Heart left ventricle (tissue), 16 donors: ENCODE measurements around the gene RHD. TPM values are rescaled to one million over a fixed set of nuclear protein-coding genes. Genes with fewer than 3 reads are reported as not detected.
"Not testable (repeated sequence)": the region's sequence is repeated elsewhere in the genome, so short reads cannot be mapped to it uniquely, and the experiment has no call there.

ENCODE experiments used
- ATAC-seq, 4 donors: fragments of 200-7000 bp; cut with Tn5 transposase; one replicate each; pipeline ENCODE4 v1.9.1; 2020 to 2022; ENCODE audit warnings: moderate library complexity in 4 of 4, mild to moderate bottlenecking in 3 of 4, moderate number of reproducible peaks in 1 of 4
- DNase-seq, 5 donors: peaks; one replicate each; pipeline ENCODE4 v3.0.0-alpha.2; 2020
- H3K27ac ChIP-seq, 12 donors: fragments of 200-600 bp; sonication (generic) in 4 of 12; one replicate each; pipeline versions ENCODE4 v1.5.0 to v1.8.0; 2016 to 2022; ENCODE audit warnings: mild to moderate bottlenecking in 2 of 12
- H3K27me3 ChIP-seq, 9 donors: fragments of 200-600 bp; sonication (generic) in 2 of 9; one replicate each; pipeline versions ENCODE4 v1.5.1 to v1.8.0; 2016 to 2022; ENCODE audit warnings: mild to moderate bottlenecking in 3 of 9
- H3K36me3 ChIP-seq, 9 donors: fragments of 200-600 bp; sonication (generic) in 2 of 9; one replicate each; pipeline versions ENCODE4 v1.5.0 to v1.8.0; 2018 to 2022; ENCODE audit warnings: mild to moderate bottlenecking in 2 of 9
- H3K4me1 ChIP-seq, 12 donors: fragments of 200-600 bp; sonication (generic) in 4 of 12; one replicate each; pipeline versions ENCODE4 v1.5.0 to v1.8.0; 2016 to 2022; ENCODE audit warnings: mild to moderate bottlenecking in 3 of 12
- H3K4me3 ChIP-seq, 12 donors: fragments of 200-600 bp; sonication (generic) in 4 of 12; one replicate each; pipeline versions ENCODE4 v1.5.0 to v1.8.0; 2017 to 2022; ENCODE audit warnings: mild to moderate bottlenecking in 9 of 12, moderate library complexity in 4 of 12
- H3K9me3 ChIP-seq, 12 donors: fragments of 200-600 bp; sonication (generic) in 4 of 12; one replicate each; pipeline versions ENCODE4 v1.5.0 to v1.8.0; 2016 to 2022; ENCODE audit warnings: mild to moderate bottlenecking in 1 of 12
- WGBS, 4 donors: extraction: QIAGEN DNeasy Blood & Tissue Kit in 2 of 4; methylation state at CpG; one replicate each; pipeline versions ENCODE4 v1.1.5 to v1.1.7; 2013 to 2018; 5-methylcytosine and 5-hydroxymethylcytosine counted together
- intact Hi-C, 10 donors: fragments of 100-400 bp; cut with DNase I; formaldehyde crosslinking; loops; one replicate each; pipeline versions ENCODE4 v1.11.1 to v1.14.2; 2022
- polyA plus RNA-seq, 2 donors: library from polyadenylated mRNA; stranded (reverse); fragments of 200-250 nt; gene quantifications; one replicate each; pipeline ENCODE4 v1.2.3, GENCODE V29; 2013
- total RNA-seq, 9 donors: library from RNA; depleted of rRNA in 2 of 9; stranded (reverse); fragments of >200 nt in 2 of 9; fragmentation: NEBNext Ultra II Directional in 3 of 9; extraction: Animal tissue kit (Norgen Biotek cat#: 25700) in 3 of 9; gene quantifications; one replicate each; pipeline versions ENCODE4 v1.1.0 to v1.2.4, GENCODE V29; 2016 to 2023
- TF ChIP-seq, protein P1 (sequence below), 12 donors: fragments of 200-600 bp; sonication (generic) in 4 of 12; IDR thresholded peaks; one replicate each; pipeline versions ENCODE4 v1.5.0 to v1.8.0; 2018 to 2022; ENCODE audit warnings: antibody characterized with exemption in 12 of 12, mild to moderate bottlenecking in 5 of 12
- donor health status: ischemic (EF 13 %, LVEDD 7.1; RV severe dilation, severe dysfunction).
- donor health status: healthy with polysubstance abuse.
- donor health status: DM: no; HTN: yes; CAD: no.
- donor health status: DM: no; HTN: no; CAD: no.
- donor health status: ischemic (EF 25% LVEDD 6.9; RV normal size, moderate dysfunction).
- donor health status: ischemic (EF 25% LVEDD 5.7; RV mildly dilated, moderate dysfunction).
- donor health status: healthy.
- donor health status: DM: yes; HTN: yes; CAD: no.
- donor health status: ischemic (EF 35%, LVEDD 5.7; RV mildly dilated, moderate dysfunction).
- donor health status: nonischemic (EF 11% LVEDD 7.7; RV severe dilation, severe dysfunction).
- donor health status: DM: yes; HTN: yes; CAD: no.
- donor health status: PGD.
- donor health status: ischemic (EF 29% LVEDD 5.4; RV normal size, mild dysfunction).
- donor health status: nonischemic (EF 23%, LVEDD 6.1; RV moderate dilation, normal function).

The RHD gene
- total and polyA plus RNA-seq, 11 donors: not detected

DNA sequence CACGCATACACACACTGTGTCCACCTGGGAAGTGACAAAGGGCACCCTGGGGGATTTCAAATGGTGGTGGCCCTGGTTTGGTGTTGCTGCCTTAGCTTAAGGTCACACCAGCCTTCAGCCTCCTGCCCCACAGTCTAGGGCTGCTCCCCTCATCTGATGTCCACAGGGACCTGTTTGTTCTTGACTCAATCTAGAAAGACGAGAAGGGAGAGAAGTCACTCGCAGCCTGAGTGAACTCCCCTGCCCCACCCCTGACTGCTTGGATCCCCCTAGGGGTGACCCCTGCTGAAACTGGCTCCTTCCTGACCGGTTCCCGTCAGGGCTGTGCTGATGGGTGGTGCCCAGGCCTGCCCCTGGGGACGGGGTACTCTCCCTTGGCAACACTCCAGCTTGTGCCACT, 14.9 kb downstream of the RHD start:
- peak in 1 of 4 donors; percentile 29 for ATAC-seq
- H3K9me3 ChIP-seq, H3K4me3 ChIP-seq, H3K27ac ChIP-seq, H3K27me3 ChIP-seq, DNase-seq, H3K36me3 ChIP-seq, H3K4me1 ChIP-seq: not testable (repeated sequence)
- 69 to 89% (median 81%) methylated on average over 3 to 5 of the region's 6 CpGs for WGBS, 4 donors
- intact Hi-C loops: loop anchor here in 4 of 10 donors (5.0 to 10.0 kb wide), 4 partner anchors 115 to 235 kb away; no protein-coding TSS in a partner anchor

DNA sequence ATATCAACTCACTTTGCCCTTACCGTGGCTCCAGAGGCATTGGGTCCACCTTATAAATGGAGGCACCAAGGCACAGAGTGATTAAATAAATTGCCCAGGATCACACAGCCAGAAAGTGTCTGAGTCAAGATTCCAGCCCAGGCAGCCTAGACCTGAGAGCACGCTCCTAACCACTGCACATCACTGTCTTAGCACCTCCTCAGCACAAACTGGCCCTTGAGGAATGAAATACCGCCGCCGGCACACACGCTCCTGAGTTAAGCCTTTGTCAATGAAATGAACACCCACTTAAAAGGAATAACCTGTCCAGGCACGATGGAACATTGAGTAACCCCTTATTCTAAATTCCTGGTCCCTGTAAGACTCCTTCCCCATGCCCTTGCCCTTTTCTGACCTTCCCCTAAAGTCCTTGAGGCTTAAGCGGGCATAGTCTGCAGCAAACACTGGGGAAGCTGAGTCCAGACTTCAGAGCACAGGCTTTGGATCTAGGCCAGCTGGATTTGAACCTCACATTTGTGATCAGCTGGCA, 16.3 kb downstream of the RHD start:
- H3K4me3 ChIP-seq, DNase-seq, H3K4me1 ChIP-seq, ATAC-seq, H3K9me3 ChIP-seq, H3K36me3 ChIP-seq, H3K27ac ChIP-seq, H3K27me3 ChIP-seq: not testable (repeated sequence)
- 88 to 100% (median 96%) methylated on average over 1 to 5 of the region's 8 CpGs; no CpG with 5 or more reads in 1 of the 4 donors for WGBS, 4 donors
- intact Hi-C loops: loop anchor here in 4 of 10 donors (5.0 to 10.0 kb wide), 4 partner anchors 114 to 234 kb away; no protein-coding TSS in a partner anchor

DNA sequence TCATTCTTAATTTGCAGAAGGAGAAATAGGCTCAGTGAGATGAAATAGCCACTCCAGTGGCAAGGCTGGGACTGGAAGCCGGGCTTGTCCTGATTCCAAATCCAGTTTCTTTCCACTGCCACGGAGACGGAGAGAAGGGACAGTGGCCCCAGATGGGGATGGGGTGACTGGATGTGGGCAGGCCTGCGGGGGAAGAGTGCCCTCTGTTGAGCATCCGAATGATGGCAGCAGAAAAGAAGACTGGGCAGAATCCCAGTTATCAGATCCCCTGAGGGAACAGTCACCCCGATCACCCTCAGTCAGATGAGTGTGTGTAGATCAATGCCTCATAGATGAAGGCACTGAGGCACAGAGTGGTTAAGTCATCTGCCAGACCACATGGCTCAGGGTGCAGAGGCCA, 17.7 kb downstream of the RHD start:
- peak in 1 of 4 donors; percentile 59 for ATAC-seq
- WGBS, 4 donors: 25 to 61% (median 27%) methylated on average over 5 of the region's 6 CpGs; no CpG with 5 or more reads in 1 of the 4 donors

DNA sequence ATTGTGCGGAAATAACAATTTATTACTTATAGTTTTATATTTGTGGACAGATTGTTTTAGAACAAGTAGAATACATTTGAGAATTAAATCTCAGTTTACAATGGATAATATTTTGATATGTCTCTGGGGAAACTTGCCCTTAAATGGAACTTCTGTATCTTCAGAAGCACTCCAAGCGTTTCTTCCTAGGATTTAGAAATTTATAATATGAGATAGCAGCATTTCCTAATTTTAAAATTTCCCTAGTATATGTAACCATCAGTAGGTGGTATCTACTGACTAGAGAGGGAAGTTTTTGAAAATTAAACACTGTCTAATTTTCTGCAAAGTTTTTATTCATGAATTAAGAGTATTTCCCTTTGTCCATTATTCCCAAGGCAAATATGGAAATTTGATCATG, 21.1 kb downstream of the RHD start:
- H3K4me1 ChIP-seq, ATAC-seq, H3K9me3 ChIP-seq, H3K4me3 ChIP-seq, H3K27ac ChIP-seq, intact Hi-C loops, H3K27me3 ChIP-seq, DNase-seq, H3K36me3 ChIP-seq: not testable (repeated sequence)
- 90 to 94% (median 92%) methylated on average over 2 of the region's 2 CpGs for WGBS, 4 donors

More for the DNA sequence above, 17.7 kb downstream of the RHD start:
- H3K9me3 ChIP-seq, H3K4me1 ChIP-seq, H3K27ac ChIP-seq, H3K27me3 ChIP-seq, H3K4me3 ChIP-seq, intact Hi-C loops, H3K36me3 ChIP-seq, DNase-seq: not testable (repeated sequence)
- TF ChIP-seq, protein P1, sequence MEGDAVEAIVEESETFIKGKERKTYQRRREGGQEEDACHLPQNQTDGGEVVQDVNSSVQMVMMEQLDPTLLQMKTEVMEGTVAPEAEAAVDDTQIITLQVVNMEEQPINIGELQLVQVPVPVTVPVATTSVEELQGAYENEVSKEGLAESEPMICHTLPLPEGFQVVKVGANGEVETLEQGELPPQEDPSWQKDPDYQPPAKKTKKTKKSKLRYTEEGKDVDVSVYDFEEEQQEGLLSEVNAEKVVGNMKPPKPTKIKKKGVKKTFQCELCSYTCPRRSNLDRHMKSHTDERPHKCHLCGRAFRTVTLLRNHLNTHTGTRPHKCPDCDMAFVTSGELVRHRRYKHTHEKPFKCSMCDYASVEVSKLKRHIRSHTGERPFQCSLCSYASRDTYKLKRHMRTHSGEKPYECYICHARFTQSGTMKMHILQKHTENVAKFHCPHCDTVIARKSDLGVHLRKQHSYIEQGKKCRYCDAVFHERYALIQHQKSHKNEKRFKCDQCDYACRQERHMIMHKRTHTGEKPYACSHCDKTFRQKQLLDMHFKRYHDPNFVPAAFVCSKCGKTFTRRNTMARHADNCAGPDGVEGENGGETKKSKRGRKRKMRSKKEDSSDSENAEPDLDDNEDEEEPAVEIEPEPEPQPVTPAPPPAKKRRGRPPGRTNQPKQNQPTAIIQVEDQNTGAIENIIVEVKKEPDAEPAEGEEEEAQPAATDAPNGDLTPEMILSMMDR (IDR thresholded peaks at IDR 0.05): peak in 1 of 12 donors; percentile 30

DNA sequence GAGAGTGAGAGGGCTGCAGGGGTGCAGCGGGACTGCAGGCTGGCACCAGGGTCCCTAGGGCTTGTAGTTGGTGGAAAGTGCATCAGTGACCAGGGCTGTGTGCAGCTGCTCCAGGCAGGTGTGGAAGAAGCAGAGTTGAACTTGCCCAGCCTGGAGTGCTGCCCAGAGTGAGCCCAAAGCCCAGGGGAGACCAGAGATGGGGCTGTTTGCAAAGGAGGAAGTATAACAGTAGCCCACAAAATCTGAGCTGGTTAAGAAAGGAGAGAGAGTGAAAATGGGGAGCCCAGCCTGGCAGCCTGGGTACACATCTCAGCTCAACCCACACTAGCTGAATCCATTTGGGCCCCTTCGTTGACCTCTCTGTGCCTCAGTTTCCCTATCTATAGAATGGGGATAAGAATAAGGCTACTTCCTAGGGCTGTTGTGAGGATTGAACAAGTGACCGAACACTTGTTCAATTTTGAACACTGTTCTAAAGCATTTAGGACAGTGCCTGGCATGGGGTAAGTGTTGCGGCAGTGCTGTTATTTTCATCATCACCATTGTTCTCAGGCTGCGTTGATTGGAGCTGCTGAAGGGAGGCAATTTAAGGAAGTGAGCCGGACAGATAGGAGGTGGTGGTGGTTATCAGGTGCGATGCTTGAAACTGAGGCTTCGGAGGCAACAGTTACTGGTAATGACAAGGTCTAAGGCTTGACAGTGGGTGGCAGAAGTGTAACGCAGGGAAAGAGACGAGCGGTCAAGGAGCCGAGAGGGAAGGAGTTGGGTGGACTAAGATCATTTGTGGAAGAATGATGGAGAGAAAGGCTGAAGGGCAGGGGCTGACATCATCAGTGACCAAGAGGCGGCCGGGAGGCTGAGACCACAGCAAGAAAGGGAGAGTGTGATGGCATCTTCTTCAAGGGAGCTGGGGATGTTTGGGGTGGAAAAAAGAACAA, 22.8 kb downstream of the RHD start:
- 56 to 71% (median 66%) methylated on average over 5 to 7 of the region's 14 CpGs for WGBS, 4 donors
- intact Hi-C loops, DNase-seq, H3K4me3 ChIP-seq, H3K4me1 ChIP-seq, H3K36me3 ChIP-seq, H3K9me3 ChIP-seq, H3K27me3 ChIP-seq, H3K27ac ChIP-seq: not testable (repeated sequence)
- ATAC-seq: peak in 1 of 4 donors; percentile 41

DNA sequence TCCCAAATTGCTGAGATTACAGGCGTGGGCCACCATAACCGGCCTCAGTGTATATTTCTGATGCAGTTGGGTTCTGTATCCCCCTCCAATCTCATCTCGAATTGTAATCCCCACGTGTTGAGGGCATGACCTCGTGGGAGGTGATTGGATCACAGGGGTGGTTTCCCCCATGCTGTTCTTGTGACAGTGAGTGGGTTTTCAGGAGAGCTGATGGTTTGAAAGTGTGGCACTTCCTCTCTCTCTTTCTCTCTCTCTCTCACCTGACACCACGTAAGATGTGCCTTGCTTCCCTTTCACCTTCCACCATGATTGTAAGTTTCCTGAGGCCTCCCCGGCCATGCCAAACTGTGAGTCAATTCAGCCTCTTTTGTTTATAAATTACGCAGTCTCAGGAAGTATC, 24.2 kb downstream of the RHD start:
- DNase-seq, H3K4me3 ChIP-seq, ATAC-seq, H3K9me3 ChIP-seq, H3K27ac ChIP-seq, H3K27me3 ChIP-seq, H3K36me3 ChIP-seq, intact Hi-C loops: not testable (repeated sequence)
- H3K4me1 ChIP-seq: peaks cover 0 to 14% (median 0%) of the 10 kb centered on the region in 12 donors
- 60 to 74% (median 71%) methylated on average over 5 to 7 of the region's 8 CpGs for WGBS, 4 donors

DNA sequence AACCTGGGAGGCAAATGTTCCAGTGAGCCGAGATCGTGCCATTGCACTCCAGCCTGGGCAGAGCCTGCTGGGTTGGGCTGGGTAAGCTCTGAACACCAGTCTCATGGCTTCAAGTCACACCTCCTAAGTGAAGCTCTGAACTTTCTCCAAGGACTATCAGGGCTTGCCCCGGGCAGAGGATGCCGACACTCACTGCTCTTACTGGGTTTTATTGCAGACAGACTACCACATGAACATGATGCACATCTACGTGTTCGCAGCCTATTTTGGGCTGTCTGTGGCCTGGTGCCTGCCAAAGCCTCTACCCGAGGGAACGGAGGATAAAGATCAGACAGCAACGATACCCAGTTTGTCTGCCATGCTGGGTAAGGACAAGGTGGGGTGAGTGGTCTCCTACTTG, 28.4 kb downstream of the RHD start:
- intact Hi-C loops, H3K4me3 ChIP-seq, H3K36me3 ChIP-seq, H3K27ac ChIP-seq, DNase-seq, H3K27me3 ChIP-seq, H3K9me3 ChIP-seq: not testable (repeated sequence)
- peak in 2 of 4 donors; percentile 27 to 88 for ATAC-seq
- H3K4me1 ChIP-seq: peaks cover 0 to 22% (median 0%) of the 10 kb centered on the region in 12 donors
- 57 to 70% (median 62%) methylated on average over 6 to 9 of the region's 9 CpGs for WGBS, 4 donors

DNA sequence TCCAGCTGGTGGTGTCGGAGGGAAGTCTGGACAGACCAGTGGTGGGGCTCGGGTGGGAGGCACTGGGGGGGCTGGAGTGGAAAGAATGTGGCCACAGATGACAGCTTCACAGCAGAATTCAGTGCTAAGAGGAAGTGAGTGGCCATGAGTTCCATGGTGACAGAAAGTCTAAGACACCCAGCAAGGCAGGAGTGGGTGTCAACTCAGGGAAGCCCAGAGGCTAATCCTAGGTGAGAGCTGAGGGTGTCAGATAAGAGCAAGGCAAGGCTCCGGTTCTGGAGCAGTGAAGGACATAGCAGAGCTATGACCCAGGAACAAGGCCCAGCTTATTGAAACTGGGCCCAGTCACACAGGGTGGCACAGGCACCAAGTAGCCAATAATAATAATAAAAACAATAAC, 30.0 kb downstream of the RHD start:
- intact Hi-C loops, H3K4me3 ChIP-seq, ATAC-seq, H3K27ac ChIP-seq, H3K27me3 ChIP-seq, H3K9me3 ChIP-seq, DNase-seq, H3K36me3 ChIP-seq: not testable (repeated sequence)
- WGBS, 4 donors: 60 to 78% (median 64%) methylated on average over 3 of the region's 3 CpGs
- H3K4me1 ChIP-seq: peaks cover 0 to 23% (median 0%) of the 10 kb centered on the region in 12 donors
